GM12873 (cell line): ENCODE results near the gene PROSER2.

Experiments used
- TF ChIP-seq, protein P1 (sequence below): IDR thresholded peaks from 2 replicates; pipeline ENCODE4 v1.5.1; 2012; ENCODE audit warnings: low read depth, mild to moderate bottlenecking, moderate library complexity, low read length, control low read depth; ENCODE audit not compliant: insufficient read depth; ENCODE audit errors: missing control alignments

Gene PROSER2

DNA sequence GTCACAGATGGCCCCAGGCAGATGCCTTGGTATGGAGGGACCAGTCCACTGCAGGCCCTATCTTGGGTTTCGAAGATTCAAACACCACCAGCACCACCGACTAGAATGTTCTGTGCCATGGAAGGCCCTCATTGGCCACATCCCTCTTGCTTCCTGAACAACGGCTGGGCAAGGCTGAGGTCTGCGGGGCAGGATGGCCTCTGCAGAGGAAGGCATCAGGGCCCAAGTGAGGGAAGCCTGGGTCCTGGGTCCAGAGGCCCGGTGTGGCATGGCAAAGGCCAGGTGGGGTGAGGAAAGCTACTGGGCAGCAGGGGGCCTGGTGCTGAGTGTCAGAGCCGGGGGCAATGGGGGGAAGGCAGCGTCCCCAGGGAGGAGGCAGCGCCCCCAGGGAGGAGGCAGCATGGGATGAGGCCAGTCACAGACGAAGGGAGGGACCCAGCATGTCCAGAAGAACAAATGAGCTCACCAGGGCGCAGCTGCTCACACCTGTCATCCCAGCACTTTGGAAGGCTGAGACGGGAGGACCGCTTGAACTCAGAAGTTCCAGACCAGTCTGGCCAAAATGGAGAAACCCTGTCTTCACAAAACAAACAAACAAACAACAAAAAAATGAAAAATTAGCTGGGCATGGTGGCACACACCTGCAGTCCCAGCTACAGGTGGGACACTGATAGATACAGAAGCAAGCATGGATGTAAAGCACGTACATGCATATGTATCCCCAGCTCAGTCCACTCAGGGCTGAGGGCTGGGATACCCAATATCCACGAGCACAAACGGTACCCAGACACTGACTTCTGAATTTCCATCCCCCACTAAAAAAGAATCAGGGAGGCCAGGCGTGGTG lies 64.4 kb downstream of the PROSER2 start:
- TF ChIP-seq, protein P1, sequence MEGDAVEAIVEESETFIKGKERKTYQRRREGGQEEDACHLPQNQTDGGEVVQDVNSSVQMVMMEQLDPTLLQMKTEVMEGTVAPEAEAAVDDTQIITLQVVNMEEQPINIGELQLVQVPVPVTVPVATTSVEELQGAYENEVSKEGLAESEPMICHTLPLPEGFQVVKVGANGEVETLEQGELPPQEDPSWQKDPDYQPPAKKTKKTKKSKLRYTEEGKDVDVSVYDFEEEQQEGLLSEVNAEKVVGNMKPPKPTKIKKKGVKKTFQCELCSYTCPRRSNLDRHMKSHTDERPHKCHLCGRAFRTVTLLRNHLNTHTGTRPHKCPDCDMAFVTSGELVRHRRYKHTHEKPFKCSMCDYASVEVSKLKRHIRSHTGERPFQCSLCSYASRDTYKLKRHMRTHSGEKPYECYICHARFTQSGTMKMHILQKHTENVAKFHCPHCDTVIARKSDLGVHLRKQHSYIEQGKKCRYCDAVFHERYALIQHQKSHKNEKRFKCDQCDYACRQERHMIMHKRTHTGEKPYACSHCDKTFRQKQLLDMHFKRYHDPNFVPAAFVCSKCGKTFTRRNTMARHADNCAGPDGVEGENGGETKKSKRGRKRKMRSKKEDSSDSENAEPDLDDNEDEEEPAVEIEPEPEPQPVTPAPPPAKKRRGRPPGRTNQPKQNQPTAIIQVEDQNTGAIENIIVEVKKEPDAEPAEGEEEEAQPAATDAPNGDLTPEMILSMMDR: no peak

DNA sequence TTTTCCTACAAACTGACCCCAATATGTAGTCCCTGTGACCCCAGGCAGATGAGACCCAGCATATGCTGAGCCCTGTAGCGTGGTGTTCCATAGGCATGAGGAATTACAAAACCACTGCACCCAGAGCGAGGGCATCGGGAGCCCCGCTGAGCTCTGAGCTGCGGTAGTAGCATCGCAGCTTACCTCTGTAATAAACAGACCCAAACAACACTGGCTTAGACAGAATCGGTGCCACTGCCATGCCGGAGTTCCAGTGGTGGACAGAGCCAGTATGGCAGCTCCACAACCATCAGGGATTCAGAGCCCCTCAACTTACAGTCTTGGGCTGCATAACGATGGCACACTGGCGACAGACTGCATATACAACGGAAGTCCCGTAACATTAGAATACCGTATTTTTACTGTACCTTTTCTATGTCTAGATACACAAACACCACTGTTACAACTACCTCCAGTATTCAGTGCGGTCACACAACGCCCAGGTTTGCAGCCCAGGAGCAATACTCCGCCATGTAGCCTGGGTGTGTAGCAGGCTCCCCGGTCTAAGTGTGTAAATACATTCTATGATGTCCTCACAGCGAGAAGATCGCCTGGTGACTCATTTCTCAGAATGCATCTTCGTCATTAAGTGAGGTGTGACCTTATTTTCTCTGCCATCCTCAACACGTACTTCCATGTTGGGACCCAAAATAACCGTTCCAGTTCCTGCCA lies 68.8 kb downstream of the PROSER2 start:
- TF ChIP-seq, protein P1: no peak

DNA sequence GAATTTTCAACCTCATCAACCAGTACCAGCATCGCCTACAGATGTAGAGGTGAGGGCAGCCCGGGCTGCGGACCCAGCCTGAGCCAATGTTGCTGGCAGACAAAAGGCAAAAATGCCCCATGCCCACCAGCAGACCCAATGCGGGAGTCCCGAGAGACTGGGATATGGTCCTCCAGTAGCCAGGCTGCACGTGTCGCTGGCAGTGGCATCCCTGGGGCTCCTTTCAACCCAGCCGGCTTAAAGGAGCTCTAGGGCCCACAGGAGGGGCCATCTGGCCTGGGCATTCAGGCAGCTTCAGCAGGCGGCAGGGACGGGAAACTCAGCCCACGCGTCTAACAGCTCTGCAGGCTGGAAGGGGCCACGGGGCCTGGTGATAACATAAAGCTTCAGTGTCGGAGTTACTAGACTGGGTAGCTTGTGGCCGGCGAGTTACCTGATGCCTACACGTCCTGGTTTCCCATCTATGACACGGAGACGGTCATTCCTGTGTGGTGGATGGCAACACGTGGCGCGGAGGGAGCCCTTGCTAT lies 70.7 kb downstream of the PROSER2 start:
- TF ChIP-seq, protein P1: no peak

DNA sequence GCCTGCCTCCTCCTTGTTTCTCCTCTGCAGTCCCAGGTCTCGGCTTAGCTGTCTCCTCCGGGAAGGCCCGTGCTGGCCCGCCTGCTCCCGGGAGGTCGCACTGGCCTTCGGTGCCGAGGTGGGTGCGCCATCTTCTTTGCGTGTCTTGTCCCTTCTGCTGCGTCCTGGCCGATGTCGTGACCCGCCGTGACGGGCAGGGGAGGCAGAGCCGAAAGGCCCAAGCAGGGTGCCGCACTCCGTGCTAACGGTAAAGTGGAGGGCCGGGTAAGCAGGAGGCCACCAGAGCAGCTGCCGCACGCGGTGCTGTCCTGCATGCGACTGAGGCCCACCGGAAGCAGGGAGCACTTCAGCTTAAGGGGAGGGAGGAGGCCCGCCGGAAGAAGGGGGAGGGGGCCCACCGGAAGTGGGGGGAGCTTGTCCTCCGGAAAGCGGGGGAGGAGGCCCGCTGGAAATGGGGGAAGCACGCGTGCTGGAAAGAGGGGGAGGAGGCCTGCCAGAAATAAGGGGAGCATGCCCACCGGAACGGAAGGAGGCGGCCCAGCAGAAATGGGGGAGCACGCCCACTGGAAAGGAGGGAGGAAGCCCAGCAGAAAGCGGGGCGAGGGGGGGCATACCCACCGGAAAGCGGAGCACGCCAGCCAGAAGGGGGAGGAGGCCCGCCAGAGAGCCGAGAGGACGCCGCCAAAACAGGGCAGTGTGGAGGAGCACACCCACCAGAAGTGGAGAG lies 71.4 kb downstream of the PROSER2 start:
- TF ChIP-seq, protein P1: no peak

DNA sequence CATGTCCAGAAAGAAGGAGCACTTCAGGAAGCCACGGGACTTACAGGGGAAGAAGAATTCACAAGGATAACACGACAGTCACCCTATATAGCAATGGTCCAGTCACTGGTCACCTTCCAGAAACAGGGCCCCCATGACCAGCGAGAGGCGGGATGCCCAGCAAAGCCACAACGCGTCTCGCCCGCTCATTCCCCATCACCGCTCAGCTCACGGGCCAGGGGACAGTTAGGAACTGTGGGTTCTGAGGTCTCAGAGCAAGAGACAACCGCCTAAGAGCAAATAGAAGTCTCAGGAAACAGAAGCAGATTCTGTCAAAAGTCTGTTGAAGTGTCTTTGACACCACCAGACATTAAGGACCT lies 71.9 kb downstream of the PROSER2 start:
- TF ChIP-seq, protein P1: no peak

DNA sequence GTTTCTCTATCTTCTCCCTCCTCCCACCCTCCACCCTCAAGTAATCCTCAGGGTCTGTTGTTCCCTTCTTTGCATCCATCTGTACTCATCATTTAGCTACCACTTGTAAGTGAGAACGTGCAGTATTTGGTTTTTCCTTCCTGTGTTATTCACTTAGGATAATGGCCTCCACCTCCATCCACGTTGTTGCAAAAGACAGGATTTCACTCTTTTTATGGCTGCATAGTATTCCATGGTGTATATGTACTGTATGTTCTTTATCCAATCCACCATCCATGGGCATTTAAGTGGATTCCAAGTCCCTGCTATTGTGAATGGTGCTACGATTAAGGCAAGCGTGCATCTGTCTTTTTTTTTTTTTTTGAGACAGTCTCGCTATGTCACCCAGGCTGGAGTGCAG lies 72.4 kb downstream of the PROSER2 start:
- TF ChIP-seq, protein P1: no peak
